Measurements from ENCODE around the gene ETNK1.

The ETNK1 gene

GRCh38 chr12:22624870-22625761 lies at the start of gene ETNK1:
Gene ETNK1, plus strand, starts transcription at chr12:22625171. Its CDS starts 260 bp downstream, at chr12:22625431.
- H3K9ac ChIP-seq = peak within 1 kb of the TSS; percentile 61
- H3K27me3 ChIP-seq (ENCODE audit: control insufficient read depth, insufficient read depth, low read length) = no peaks in the 10 kb centered on the region
- H3K4me2 ChIP-seq (ENCODE audit: low read length) = peak within 1 kb of the TSS; percentile 67
- peak within 1 kb of the TSS; percentile 99 for H2AFZ ChIP-seq
- peaks cover 7% of the 10 kb centered on the region for H3K79me2 ChIP-seq
- no peaks in the 10 kb centered on the region for H3K4me1 ChIP-seq
- no peaks in the 10 kb centered on the region for H3K9me3 ChIP-seq (ENCODE audit: control insufficient read depth, low read length)
- H3K36me3 ChIP-seq (ENCODE audit: control insufficient read depth, insufficient read depth, low read length) = no peaks in the 10 kb centered on the region
- peak within 1 kb of the TSS; percentile 68 for H3K4me3 ChIP-seq (ENCODE audit: low read depth, low read length)
- no peak for TF ChIP-seq CTCF (IDR thresholded peaks at IDR 0.05)
- H3K27ac ChIP-seq = peak within 1 kb of the TSS; percentile 90

- H2AFZ ChIP-seq = no peak overlapping the region
- H3K27me3 ChIP-seq (ENCODE audit: control insufficient read depth, insufficient read depth, low read length) = no peaks in the 10 kb centered on the region
- no peak overlapping the region for H3K9ac ChIP-seq
- H3K9me3 ChIP-seq (ENCODE audit: control insufficient read depth, low read length) = no peaks in the 10 kb centered on the region
- H3K36me3 ChIP-seq (ENCODE audit: control insufficient read depth, insufficient read depth, low read length) = no peaks in the 10 kb centered on the region
- H3K4me1 ChIP-seq = no peaks in the 10 kb centered on the region
- H3K4me2 ChIP-seq (ENCODE audit: low read length) = no peak overlapping the region
- H3K4me3 ChIP-seq (ENCODE audit: low read depth, low read length) = no peak overlapping the region
- TF ChIP-seq CTCF (IDR thresholded peaks at IDR 0.05) = no peak
- H3K79me2 ChIP-seq = no peaks in the 10 kb centered on the region
- H3K27ac ChIP-seq = no peak overlapping the region
Measured at GRCh38 chr12:22576065-22576464, 48.9 kb upstream of the ETNK1 start.

GRCh38 chr12:22576473-22576872 lies 48.5 kb upstream of the ETNK1 start:
- Histone ChIP-seq H3K9ac (no peak overlapping the region), H3K4me2 (ENCODE audit: low read length) (no peak overlapping the region), H3K4me1 (no peaks in the 10 kb centered on the region), H3K9me3 (ENCODE audit: control insufficient read depth, low read length) (no peaks in the 10 kb centered on the region), H3K27me3 (ENCODE audit: control insufficient read depth, insufficient read depth, low read length) (no peaks in the 10 kb centered on the region), H3K27ac (no peak overlapping the region), H3K79me2 (no peaks in the 10 kb centered on the region), H3K4me3 (ENCODE audit: low read depth, low read length) (no peak overlapping the region), H2AFZ (no peak overlapping the region), H3K36me3 (ENCODE audit: control insufficient read depth, insufficient read depth, low read length) (no peaks in the 10 kb centered on the region)
- no peak for TF ChIP-seq CTCF (IDR thresholded peaks at IDR 0.05)

GRCh38 chr12:22577667-22578066 lies 47.3 kb upstream of the ETNK1 start:
- Histone ChIP-seq H3K4me1 (no peaks in the 10 kb centered on the region), H3K36me3 (ENCODE audit: control insufficient read depth, insufficient read depth, low read length) (no peaks in the 10 kb centered on the region), H3K9ac (no peak overlapping the region), H2AFZ (no peak overlapping the region), H3K27ac (no peak overlapping the region), H3K27me3 (ENCODE audit: control insufficient read depth, insufficient read depth, low read length) (no peaks in the 10 kb centered on the region), H3K9me3 (ENCODE audit: control insufficient read depth, low read length) (no peaks in the 10 kb centered on the region), H3K79me2 (no peaks in the 10 kb centered on the region), H3K4me3 (ENCODE audit: low read depth, low read length) (no peak overlapping the region), H3K4me2 (ENCODE audit: low read length) (no peak overlapping the region)
- TF ChIP-seq CTCF (IDR thresholded peaks at IDR 0.05) = no peak

- no peak overlapping the region for H3K9ac ChIP-seq
- no peak overlapping the region for H3K4me2 ChIP-seq (ENCODE audit: low read length)
- no peak for TF ChIP-seq CTCF (IDR thresholded peaks at IDR 0.05)
- no peaks in the 10 kb centered on the region for H3K9me3 ChIP-seq (ENCODE audit: control insufficient read depth, low read length)
- no peak overlapping the region for H3K4me3 ChIP-seq (ENCODE audit: low read depth, low read length)
- H3K27me3 ChIP-seq (ENCODE audit: control insufficient read depth, insufficient read depth, low read length) = no peaks in the 10 kb centered on the region
- no peak overlapping the region for H2AFZ ChIP-seq
- no peaks in the 10 kb centered on the region for H3K4me1 ChIP-seq
- no peaks in the 10 kb centered on the region for H3K79me2 ChIP-seq
- no peaks in the 10 kb centered on the region for H3K36me3 ChIP-seq (ENCODE audit: control insufficient read depth, insufficient read depth, low read length)
- H3K27ac ChIP-seq = no peak overlapping the region
Measured at GRCh38 chr12:22578328-22578727, 46.6 kb upstream of the ETNK1 start.

Measured in parathyroid adenoma (tissue), 2 donors.